ENCODE measurements around the gene ACTR1B.
"Not testable (repeated sequence)": the region's sequence is repeated elsewhere in the genome, so short reads cannot be mapped to it uniquely, and the experiment has no call there.

ACTR1B gene

DNA sequence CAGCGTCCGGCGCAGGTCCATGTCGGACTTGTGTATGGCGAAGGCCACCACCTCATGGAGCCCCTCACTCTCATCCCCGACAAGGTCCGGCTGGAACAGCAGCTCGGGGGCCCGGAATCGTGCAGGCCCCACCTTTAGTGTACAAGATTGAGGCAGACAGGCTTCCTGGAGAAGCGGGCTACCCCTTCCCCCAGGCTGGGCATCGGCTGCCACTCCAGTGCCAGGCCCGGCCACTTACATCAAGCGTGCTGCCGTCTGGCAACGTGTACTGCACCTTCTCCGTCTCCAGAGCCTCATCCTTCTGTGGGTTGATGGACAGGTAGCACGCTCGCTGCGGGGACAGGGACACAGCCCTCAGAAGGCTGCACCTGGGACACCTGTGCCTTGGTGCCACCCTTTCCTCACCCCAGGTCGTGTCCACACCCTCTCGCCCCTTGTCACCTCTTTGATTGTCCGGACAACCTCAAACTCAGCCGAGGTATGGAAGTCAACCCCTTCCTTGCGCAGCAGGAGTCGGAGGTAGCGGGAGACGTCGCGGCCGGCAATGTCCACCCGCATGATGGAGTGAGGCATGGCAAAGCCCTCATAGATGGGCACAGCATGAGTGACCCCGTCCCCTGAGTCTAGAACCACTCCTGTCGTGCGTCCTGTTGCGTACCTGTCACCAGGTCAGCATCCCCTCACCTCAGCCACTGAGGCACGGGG is 5.7 kb downstream of the ACTR1B start:
- DNase-seq = no peak

DNA sequence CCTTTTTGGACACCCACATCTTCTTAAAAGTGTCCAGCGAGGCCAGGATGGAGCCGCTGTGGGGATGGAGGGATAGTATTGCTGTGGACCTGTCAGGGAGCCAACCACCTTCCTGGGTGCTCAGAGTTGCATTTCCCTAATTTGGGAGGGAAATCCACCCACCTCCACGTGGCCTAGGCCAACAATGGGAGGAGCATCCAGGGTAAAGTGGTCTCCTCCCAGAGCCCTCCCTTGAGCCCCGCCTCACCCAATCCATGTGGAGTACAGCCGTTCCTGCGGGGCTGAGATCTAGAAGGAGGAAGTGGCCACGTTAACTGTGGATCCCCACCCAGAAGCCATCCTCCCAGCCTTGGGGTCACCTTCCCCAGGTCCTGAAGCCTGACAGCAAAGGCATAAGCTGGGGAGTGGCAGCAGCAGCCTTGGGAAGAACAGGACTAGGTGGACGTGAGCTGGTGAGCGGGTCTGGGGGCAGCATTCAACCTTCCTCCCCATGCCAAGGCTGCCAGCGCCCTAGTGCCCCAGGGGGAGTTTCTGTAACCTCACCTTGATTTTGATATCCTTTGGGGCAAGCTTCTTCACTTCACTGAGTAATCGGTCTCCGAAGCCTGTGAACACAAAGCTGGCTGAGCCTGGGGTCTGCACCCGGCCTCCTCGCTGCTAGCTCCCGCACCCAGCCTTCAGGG is 6.8 kb downstream of the ACTR1B start:
- DNase-seq = no peak

DNA sequence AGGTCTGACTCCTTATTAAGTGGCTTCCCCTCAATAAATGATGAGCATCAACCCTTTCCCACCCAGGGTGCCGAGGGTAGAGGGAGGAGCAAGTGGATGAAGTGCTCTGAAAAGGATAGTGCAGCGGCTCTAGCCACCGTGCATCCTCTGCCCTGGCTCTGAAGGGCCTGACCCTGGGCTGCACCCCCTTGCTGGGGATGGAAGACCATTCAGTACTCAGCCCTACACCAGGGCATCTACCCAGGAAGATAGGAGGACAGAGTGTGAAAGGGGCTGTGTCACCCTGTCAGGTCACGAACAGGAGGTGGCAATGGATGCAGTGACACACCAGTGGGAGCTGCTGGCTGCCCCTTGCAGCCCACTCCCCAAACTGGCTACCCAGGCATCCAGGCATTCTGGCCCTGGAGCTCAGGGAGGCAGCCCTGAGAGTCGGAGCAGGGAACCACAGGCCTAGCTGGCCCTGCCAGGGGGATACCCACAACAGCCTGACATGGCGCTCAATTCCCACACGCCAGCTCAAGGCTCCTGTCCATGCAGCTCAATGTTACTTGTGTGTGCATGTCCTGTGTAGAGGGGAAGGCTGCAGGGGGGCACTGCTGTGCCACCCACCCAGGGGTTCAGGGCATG is 7.6 kb downstream of the ACTR1B start:
- DNase-seq = no peak

DNA sequence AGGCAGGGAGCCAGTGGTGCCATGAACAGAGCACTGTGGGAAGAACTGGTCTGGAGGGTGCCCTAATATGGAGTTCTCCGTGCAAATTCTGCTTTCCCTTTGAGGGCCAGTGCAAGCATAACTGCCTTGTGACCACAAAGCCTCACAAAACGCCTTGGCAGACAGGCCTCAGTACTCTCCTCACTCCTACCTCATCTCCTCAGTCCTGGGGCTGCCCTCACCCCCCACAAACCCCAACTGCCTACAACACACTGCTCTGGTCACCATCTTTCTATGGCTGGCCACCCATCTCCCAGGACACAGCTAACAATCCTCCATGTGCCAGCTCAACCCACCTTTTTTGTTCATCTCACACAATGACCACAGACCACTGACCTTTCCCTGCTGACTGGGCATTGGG is 9.1 kb downstream of the ACTR1B start:
- no peak for DNase-seq

DNA sequence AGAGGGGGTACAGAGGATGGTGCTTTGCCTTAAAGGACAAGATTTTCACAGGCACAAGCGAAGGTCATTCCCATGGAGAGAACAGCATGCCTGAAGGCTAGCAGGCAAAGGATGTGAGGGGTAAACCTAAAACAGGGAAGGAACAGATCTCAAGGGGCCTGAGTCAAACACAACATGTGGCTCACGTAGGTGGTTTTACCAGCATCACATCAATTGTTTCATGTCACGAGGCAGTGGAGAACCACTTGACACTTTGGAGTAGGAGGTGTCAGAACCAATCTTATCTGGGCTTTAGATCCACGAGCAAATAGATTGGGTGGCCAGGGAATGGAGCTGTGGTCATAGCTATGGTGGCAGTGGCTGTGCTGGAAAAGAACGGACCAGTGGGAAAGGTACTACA is 9.5 kb downstream of the ACTR1B start:
- no peak for DNase-seq

- DNase-seq = no peak
Measured at GRCh38 chr2:97653874-97654273, 10.0 kb downstream of the ACTR1B start.

DNA sequence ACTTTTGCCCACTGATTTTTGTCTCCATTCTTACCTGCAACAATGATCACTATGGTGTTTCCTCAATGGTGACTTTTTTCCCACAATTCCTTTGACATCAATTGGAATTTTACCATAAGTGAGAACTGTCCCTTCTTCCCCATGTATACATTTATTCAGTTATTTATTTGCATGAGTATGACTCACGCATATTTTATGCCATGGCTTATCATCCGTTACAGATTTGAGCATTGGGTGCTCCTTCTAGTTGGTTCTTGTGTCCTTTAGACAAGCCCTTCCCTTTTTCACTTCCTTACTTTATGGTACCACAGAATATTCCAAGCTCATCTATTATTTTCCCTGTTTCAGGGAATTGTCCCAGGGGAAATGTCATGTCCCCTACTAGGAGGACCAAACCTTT is 10.4 kb downstream of the ACTR1B start:
- DNase-seq = no peak

DNA sequence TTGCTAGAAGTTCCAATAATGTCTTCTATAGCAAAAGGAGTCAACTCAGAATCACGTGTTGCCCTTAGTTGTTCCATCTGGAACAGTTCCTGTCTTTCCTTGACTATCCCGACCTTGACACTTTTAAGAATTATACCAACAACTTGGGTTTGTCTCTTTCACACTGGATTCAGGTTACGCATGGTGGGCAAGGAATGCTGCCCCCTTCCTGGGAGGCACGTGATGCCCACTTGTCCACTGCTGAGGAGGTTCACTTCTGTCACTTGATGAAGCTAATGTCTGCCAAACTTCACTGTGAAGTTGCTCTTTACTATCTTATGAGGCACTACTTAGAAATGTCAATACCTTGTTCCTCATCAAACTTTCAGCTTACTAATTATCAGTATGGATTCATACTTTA is 12.7 kb downstream of the ACTR1B start:
- no peak for DNase-seq

DNA sequence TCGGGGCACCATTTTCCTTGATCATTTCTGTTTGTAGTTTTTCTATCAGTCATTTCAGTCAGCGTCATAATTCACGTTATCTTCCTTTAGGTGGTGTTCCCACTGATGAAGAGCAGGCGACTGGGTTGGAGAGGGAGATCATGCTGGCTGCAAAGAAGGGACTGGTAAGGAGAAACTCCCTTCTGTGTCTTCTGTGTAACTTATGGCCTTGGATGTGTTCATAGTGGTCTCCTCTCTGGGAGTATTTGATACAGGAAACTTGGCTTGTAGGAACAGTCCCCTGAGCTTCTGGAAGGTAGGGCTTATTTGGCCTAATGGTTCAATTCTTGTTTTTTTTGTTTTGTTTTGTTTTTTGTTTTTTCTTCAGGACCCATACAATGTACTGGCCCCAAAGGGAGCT is 16.9 kb downstream of the ACTR1B start:
- DNase-seq = no peak

- DNase-seq = peak; percentile 99
Measured at GRCh38 chr2:97645695-97646629, 17.9 kb downstream of the ACTR1B start, which contains the start of gene COX5B. Gene COX5B (plus strand): TSS chr2:97646062. CDS start chr2:97646087, 25 bp downstream.

DNA sequence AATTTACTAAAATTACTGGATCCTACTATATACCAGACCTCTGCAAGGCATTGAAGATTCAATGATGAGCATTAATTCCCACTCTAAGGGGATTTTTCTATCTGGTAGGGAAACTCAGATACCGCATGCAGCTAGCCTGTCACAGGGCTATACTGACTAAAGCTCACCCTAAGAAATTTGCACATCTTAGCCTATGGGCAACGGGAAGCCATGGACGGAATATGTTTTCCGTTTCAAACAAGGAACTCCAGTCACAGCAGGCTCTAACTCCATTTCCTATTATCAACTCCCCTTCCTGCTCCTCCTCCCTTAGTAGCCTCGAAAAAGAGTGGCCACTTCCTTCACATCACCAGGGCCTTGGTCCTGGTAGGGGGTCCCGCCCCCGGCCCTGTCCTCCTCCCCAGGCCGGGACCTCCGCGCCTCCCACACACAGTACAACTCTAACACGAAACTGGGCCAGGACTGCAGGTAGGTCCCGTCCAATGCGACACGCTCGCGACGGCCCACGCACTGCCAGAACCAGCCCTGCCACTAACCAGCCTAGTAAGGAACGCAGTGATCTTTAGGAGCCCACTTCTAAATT is 18.6 kb downstream of the ACTR1B start:
- no peak for DNase-seq

DNA sequence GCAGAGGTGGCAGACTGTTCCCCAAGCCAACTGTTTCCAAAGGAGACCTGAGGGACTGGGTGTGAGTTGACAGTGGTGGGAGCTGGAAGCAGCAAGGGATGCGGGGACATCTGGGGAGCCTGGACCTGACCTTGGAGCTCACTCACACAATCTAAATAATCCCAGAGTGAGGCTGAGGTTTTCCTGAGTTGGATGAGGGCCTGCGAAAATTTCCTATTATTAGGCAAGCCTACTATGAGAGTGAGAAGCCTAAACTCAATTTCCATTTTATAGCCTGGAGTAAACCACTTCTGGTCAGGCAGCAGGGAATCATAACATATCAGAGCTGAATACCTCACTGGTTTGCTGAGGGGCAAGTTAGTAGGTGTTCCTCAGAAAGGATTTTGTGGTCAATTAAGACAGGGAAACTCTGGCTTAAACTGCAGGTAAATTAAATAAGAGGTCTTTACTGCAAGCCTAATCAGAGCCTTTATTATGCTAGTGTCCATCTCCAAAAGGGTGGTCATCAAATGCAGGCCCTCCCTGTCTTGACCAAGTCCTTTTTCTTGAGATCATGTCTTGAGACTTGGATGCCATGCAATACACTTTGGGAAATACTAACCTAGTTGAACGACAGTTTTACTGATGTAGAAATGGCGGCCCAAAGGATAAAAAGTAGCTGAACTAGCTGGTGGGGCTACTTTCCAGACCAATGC is 19.7 kb downstream of the ACTR1B start:
- DNase-seq = no peak

GRCh38 chr2:97626049-97626430 is 37.8 kb downstream of the ACTR1B start:
- not testable (repeated sequence) for DNase-seq

GRCh38 chr2:97625354-97626048 is 38.3 kb downstream of the ACTR1B start:
- DNase-seq = not testable (repeated sequence)

- DNase-seq = not testable (repeated sequence)
Measured at GRCh38 chr2:97622976-97623375, 40.9 kb downstream of the ACTR1B start.

- not testable (repeated sequence) for DNase-seq
Measured at GRCh38 chr2:97620492-97620891, 43.4 kb downstream of the ACTR1B start.

DNA sequence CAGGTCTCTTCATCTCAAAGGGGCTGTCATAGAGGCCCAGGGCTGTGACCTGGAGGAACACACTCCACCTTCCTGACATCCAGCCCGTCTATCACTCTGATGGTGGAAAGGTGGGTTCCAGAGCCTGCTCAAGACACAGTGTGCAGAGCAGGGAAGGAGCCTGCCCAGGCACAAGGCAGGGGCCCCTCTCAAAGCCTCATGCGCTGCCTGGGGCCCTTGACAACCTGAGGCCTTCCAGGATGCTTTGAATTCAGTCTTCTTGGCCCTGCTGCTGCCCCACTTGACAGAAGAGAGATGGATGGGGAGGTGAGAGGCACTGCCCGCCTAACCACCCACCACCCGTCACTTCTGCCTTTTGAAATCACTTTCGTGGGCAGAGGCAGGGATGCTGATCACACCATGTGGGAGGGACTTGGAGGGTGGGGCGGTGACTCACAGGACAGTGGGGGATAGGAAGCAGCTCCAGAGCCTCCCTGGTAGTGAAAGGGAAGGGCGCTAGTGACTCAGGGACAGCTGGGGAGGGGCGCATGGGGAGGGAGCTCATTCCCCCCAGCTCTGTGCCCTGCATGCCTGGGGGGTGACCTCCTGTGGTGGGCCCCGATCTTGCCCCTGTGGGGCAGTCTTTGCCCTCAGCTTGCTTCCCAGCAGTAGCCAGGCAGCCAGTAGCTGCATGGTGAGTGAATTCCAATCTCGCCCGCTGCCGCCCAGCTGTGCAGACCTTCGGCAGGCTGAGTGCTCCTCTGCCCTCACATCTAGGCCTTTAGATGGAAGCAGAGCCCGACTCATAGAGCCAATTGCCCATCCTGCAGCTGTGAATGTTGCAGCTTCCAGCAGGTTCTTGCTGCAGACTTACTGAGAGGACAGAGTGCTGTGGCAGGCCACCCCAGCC is 44.7 kb downstream of the ACTR1B start:
- DNase-seq = peak; percentile 34 to 42

DNA sequence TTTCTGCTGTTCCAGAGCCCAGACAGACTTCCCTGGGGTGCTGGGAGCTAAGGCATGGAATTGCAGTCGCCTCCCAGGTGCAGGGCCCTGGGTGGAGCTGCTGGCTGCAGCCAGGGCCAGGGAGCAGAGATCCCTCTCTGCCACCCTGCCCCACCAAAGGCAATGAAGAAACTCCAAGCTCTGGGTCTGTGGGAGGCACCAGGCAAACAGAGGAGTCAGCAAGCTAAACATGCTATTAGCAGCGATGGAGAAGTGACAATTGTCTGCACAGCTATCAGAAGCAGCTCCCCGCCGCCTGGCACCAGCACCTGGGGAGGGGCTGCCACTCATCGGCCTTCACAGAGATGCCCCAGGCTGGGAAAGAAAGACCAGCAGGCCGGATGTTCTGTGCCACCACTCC is 45.9 kb downstream of the ACTR1B start:
- no peak for DNase-seq

- not testable (repeated sequence) for DNase-seq
Measured at GRCh38 chr2:97615746-97616145, 48.1 kb downstream of the ACTR1B start.

DNA sequence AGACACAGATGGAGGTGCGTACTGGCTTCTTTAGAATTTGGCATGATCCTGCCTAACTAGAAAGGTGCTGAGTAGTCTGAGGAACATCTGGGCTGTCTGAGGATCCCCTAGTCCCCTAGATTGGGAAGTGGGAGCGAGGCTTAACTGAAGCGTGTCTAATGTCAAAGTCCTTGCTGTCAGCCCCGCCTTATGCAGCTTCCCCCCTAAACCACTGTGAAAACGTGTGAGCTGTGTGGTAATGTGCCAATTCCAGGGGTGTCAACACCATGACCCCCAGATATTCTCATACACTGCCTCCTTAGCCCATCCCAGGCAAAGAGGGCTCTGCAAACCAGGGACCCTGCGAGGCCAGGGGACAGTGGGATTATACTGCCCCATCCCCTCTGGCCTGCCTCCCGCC is 51.9 kb downstream of the ACTR1B start:
- DNase-seq = not testable (repeated sequence)
